ENCODE results near the gene NAA38.

Gene NAA38

DNA sequence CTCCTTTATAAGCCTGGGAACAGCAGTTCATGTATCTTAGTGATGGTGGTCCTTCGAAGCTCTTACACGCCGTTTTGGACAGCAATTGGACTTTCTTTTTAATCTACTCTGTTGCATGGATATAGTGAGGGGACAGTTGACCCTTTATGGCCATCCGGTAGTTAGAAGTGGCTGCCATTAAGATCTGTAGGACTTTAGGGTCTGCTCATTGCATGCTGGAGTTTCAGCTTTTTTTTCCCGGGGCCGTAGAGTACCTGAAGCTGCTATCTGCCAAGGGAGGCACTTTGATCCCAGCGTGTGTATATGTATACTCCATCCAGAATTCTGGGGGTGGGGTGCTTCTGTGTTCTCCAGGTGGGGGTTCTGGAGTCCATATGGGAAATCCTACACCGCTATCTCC lies 1.7 kb upstream of the NAA38 start:
- TF ChIP-seq ZNF626 (tag by site-specific recombination; IDR thresholded peaks at IDR 0.05) (no peak), ZNF624 (tag by site-specific recombination; IDR thresholded peaks at IDR 0.05) (no peak), ZNF670 (tag by site-specific recombination; IDR thresholded peaks at IDR 0.05; ENCODE audit: low read depth) (no peak), ZBTB17 (tag by site-specific recombination; IDR thresholded peaks at IDR 0.05) (no peak), ZNF768 (tag by site-specific recombination; IDR thresholded peaks at IDR 0.05) (no peak), ZNF221 (tag by site-specific recombination; IDR thresholded peaks at IDR 0.05; ENCODE audit: borderline replicate concordance) (no peak), KLF8 (tag by site-specific recombination; IDR thresholded peaks at IDR 0.05) (no peak), ZBTB20 (tag by site-specific recombination; IDR thresholded peaks at IDR 0.05) (no peak), ZNF76 (tag by site-specific recombination; IDR thresholded peaks at IDR 0.05; ENCODE audit: borderline replicate concordance, low read depth) (no peak), ZEB2 (tag by site-specific recombination; IDR thresholded peaks at IDR 0.05) (no peak)
- TF ChIP-seq, protein P1, sequence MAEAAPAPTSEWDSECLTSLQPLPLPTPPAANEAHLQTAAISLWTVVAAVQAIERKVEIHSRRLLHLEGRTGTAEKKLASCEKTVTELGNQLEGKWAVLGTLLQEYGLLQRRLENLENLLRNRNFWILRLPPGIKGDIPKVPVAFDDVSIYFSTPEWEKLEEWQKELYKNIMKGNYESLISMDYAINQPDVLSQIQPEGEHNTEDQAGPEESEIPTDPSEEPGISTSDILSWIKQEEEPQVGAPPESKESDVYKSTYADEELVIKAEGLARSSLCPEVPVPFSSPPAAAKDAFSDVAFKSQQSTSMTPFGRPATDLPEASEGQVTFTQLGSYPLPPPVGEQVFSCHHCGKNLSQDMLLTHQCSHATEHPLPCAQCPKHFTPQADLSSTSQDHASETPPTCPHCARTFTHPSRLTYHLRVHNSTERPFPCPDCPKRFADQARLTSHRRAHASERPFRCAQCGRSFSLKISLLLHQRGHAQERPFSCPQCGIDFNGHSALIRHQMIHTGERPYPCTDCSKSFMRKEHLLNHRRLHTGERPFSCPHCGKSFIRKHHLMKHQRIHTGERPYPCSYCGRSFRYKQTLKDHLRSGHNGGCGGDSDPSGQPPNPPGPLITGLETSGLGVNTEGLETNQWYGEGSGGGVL (tag by site-specific recombination; IDR thresholded peaks at IDR 0.05): no peak
- TF ChIP-seq, protein P2, sequence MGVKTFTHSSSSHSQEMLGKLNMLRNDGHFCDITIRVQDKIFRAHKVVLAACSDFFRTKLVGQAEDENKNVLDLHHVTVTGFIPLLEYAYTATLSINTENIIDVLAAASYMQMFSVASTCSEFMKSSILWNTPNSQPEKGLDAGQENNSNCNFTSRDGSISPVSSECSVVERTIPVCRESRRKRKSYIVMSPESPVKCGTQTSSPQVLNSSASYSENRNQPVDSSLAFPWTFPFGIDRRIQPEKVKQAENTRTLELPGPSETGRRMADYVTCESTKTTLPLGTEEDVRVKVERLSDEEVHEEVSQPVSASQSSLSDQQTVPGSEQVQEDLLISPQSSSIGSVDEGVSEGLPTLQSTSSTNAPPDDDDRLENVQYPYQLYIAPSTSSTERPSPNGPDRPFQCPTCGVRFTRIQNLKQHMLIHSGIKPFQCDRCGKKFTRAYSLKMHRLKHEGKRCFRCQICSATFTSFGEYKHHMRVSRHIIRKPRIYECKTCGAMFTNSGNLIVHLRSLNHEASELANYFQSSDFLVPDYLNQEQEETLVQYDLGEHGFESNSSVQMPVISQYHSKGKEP (tag by site-specific recombination; IDR thresholded peaks at IDR 0.05): no peak
- Histone ChIP-seq H3K4me3 (ENCODE audit: low read depth, low read length) (peak overlapping the region; percentile 88), H3K4me1 (ENCODE audit: control insufficient read depth, insufficient read depth, low read length) (peaks cover 10% of the 10 kb centered on the region), H3K27ac (ENCODE audit: extremely low read depth, low read depth, low read length) (peak overlapping the region; percentile 90; the same call in 1 of the 2 replicates), H3K36me3 (ENCODE audit: control insufficient read depth in 2 of 2, insufficient read depth in 1 of 2, low read length in 2 of 2) (peaks cover 27 to 51% of the 10 kb centered on the region in 2 experiments), H3K9me3 (ENCODE audit: control insufficient read depth, insufficient read depth, low read depth, low read length) (no peaks in the 10 kb centered on the region)
- CTCF ChIA-PET: interaction anchor here (0.6 to 14.4 kb wide), 15 partner anchors 8 to 501 kb away, joined by 3 to 141 read pairs (median 3); no protein-coding TSS in a partner anchor
- POLR2A ChIA-PET: interaction anchor here (0.6 kb wide), 1 partner anchor 59 kb away, joined by 5 read pairs; no protein-coding TSS in a partner anchor

DNA sequence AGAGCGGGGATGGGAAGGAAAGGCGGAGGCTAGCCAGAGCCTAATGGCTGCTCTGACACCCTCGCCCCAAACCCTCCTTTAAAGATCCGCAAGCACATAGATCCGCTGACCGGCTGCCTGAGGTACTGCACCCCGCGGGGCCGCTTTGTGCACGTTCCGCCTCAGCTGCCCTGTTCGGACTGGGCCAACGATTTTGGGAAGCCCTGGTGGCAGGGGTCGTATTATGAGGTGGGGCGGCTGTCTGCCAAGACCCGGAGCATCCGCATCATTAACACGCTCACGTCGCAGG lies 1.1 kb upstream of the NAA38 start:
- Histone ChIP-seq H3K4me1 (ENCODE audit: control insufficient read depth, insufficient read depth, low read length) (peaks cover 10% of the 10 kb centered on the region), H3K9me3 (ENCODE audit: control insufficient read depth, insufficient read depth, low read depth, low read length) (no peaks in the 10 kb centered on the region), H3K27ac (ENCODE audit: extremely low read depth, low read depth, low read length) (peak overlapping the region; percentile 90), H3K36me3 (ENCODE audit: control insufficient read depth in 2 of 2, insufficient read depth in 1 of 2, low read length in 2 of 2) (peaks cover 27 to 48% of the 10 kb centered on the region in 2 experiments), H3K4me3 (ENCODE audit: low read depth, low read length) (peak overlapping the region; percentile 88)
- CTCF ChIA-PET: interaction anchor here (0.6 to 14.4 kb wide), 8 partner anchors 12 to 199 kb away, joined by 3 to 141 read pairs (median 4); no protein-coding TSS in a partner anchor
- POLR2A ChIA-PET: interaction anchor here (0.6 kb wide), 1 partner anchor 60 kb away, joined by 5 read pairs; no protein-coding TSS in a partner anchor
- TF ChIP-seq, protein P3, sequence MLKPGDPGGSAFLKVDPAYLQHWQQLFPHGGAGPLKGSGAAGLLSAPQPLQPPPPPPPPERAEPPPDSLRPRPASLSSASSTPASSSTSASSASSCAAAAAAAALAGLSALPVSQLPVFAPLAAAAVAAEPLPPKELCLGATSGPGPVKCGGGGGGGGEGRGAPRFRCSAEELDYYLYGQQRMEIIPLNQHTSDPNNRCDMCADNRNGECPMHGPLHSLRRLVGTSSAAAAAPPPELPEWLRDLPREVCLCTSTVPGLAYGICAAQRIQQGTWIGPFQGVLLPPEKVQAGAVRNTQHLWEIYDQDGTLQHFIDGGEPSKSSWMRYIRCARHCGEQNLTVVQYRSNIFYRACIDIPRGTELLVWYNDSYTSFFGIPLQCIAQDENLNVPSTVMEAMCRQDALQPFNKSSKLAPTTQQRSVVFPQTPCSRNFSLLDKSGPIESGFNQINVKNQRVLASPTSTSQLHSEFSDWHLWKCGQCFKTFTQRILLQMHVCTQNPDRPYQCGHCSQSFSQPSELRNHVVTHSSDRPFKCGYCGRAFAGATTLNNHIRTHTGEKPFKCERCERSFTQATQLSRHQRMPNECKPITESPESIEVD (tag by site-specific recombination; IDR thresholded peaks at IDR 0.05): no peak
- no peak for TF ChIP-seq ZNF670 (tag by site-specific recombination; IDR thresholded peaks at IDR 0.05; ENCODE audit: low read depth)
- no peak for TF ChIP-seq ZNF423 (tag by site-specific recombination; IDR thresholded peaks at IDR 0.05)
- TF ChIP-seq OSR2 (tag by site-specific recombination; IDR thresholded peaks at IDR 0.05): no peak
- TF ChIP-seq, protein P4, sequence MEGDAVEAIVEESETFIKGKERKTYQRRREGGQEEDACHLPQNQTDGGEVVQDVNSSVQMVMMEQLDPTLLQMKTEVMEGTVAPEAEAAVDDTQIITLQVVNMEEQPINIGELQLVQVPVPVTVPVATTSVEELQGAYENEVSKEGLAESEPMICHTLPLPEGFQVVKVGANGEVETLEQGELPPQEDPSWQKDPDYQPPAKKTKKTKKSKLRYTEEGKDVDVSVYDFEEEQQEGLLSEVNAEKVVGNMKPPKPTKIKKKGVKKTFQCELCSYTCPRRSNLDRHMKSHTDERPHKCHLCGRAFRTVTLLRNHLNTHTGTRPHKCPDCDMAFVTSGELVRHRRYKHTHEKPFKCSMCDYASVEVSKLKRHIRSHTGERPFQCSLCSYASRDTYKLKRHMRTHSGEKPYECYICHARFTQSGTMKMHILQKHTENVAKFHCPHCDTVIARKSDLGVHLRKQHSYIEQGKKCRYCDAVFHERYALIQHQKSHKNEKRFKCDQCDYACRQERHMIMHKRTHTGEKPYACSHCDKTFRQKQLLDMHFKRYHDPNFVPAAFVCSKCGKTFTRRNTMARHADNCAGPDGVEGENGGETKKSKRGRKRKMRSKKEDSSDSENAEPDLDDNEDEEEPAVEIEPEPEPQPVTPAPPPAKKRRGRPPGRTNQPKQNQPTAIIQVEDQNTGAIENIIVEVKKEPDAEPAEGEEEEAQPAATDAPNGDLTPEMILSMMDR (tag by site-specific recombination; IDR thresholded peaks at IDR 0.05): peak; percentile 52; the same call in 1 of the 2 replicates
- TF ChIP-seq ZNF169 (tag by site-specific recombination; IDR thresholded peaks at IDR 0.05): no peak
- TF ChIP-seq TCF7L2 (IDR thresholded peaks at IDR 0.05; ENCODE audit: borderline replicate concordance, low read depth, low read length): no peak
- TF ChIP-seq, protein P5, sequence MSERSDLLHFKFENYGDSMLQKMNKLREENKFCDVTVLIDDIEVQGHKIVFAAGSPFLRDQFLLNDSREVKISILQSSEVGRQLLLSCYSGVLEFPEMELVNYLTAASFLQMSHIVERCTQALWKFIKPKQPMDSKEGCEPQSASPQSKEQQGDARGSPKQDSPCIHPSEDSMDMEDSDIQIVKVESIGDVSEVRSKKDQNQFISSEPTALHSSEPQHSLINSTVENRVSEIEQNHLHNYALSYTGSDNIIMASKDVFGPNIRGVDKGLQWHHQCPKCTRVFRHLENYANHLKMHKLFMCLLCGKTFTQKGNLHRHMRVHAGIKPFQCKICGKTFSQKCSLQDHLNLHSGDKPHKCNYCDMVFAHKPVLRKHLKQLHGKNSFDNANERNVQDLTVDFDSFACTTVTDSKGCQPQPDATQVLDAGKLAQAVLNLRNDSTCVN (tag by site-specific recombination; optimal IDR thresholded peaks at IDR 0.05): peak; percentile 31
- TF ChIP-seq YY1 (tag by site-specific recombination; IDR thresholded peaks at IDR 0.05): peak; percentile 21; the same call in 1 of the 2 replicates
- TF ChIP-seq, protein P6, sequence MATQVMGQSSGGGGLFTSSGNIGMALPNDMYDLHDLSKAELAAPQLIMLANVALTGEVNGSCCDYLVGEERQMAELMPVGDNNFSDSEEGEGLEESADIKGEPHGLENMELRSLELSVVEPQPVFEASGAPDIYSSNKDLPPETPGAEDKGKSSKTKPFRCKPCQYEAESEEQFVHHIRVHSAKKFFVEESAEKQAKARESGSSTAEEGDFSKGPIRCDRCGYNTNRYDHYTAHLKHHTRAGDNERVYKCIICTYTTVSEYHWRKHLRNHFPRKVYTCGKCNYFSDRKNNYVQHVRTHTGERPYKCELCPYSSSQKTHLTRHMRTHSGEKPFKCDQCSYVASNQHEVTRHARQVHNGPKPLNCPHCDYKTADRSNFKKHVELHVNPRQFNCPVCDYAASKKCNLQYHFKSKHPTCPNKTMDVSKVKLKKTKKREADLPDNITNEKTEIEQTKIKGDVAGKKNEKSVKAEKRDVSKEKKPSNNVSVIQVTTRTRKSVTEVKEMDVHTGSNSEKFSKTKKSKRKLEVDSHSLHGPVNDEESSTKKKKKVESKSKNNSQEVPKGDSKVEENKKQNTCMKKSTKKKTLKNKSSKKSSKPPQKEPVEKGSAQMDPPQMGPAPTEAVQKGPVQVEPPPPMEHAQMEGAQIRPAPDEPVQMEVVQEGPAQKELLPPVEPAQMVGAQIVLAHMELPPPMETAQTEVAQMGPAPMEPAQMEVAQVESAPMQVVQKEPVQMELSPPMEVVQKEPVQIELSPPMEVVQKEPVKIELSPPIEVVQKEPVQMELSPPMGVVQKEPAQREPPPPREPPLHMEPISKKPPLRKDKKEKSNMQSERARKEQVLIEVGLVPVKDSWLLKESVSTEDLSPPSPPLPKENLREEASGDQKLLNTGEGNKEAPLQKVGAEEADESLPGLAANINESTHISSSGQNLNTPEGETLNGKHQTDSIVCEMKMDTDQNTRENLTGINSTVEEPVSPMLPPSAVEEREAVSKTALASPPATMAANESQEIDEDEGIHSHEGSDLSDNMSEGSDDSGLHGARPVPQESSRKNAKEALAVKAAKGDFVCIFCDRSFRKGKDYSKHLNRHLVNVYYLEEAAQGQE (tag by site-specific recombination; IDR thresholded peaks at IDR 0.05): no peak
- TF ChIP-seq ZBTB20 (tag by site-specific recombination; IDR thresholded peaks at IDR 0.05): peak; percentile 32
- TF ChIP-seq ZNF473 (tag by site-specific recombination; IDR thresholded peaks at IDR 0.05): no peak

Data from HEK293 (cell line).